T47D (cell line): ENCODE measurements around the gene KIF13A.
A peak's percentile ranks its signal among the peaks of the same experiment; 100 is the strongest.
"Not testable (repeated sequence)": the region's sequence is repeated elsewhere in the genome, so short reads cannot be mapped to it uniquely, and the experiment has no call there.

Source experiments
- DNase-seq, 2 experiments: peaks; one replicate each; pipeline versions ENCODE4 v3.0.0 to v3.0.0-alpha.2; 2011 to 2012; ENCODE audit warnings: low read depth in 1 of 2, low spot score in 1 of 2
- JUND ChIP-seq: IDR thresholded peaks from 2 replicates; pipeline ENCODE4 v1.6.1; 2012; ENCODE audit warnings: low read depth
- in situ Hi-C: cut with HindIII; loops from 2 replicates; pipeline ENCODE4 v1.10.0; 2016; ENCODE audit warnings: low sequenced_read_pairs, low pct_unique_long_range_greater_than_20kb

KIF13A gene

DNA sequence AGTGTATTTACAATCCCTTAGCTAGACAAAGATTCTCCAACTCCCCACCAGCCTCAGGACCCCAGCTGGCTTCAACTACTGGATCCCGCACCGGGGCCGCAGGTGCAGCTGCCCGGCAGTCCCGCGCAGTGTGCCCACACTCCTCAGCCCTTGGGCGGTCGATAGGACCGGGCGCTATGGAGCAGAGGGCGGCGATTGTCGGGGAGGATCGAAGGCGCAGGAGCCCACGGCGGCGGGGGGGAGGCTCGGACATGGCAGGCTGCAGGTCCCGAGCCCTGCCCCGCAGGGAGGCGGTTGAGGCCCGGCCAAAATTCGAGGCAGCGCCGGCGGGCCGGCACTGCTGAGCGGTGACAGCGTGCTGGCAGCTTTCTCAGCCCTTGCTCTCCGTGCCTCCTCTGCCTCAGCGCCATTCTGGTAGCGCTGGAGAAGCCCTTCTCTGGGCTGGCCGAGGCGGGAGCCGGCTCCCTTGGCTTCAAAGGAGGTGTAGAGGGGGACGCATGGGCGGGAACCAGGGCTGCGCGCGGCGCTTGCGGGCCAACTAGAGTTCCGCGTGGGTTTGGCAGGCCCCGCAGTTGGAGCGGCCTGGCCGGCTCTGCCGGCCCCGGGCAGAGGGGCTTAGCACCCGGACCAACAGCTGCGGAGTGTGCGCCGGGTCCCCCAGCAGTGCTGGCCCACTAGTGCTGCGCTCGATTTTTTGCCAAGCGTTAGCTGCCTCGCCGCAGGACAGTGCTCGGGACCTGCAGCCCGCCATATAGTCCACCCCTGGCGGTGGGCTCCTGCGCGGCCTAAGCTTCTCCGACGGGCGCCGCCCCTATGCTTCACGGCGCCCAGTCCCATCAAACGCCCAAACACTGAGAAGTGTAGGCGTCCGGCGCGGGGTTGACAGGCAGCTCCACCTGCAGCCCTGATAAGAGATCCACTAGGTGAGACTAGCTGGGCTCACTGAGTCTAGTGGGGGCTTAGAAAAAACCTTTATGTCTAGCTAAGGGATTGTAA, 32.4 kb upstream of the KIF13A start:
- TF ChIP-seq JUND, result no peak
- in situ Hi-C loops, result no loop called here
- DNase-seq, result no peak

DNA sequence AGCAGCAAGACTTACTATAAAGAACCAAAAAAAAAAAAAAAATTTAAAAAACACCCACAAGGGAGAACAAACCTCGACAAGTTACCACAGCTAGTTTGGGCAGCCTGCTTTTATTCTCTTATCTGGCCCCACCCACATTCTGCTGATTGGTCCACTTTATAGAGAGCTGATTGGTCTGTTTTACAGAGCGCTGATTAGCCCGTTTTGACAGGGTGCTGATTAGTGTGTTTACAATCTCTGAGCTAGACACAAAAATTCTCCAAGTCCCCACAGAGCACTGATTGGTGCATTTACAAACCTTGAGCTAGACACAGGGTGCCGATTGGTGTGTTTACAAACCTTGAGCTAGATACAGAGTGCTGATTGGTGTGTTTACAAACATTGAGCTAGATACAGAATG, 31.7 kb upstream of the KIF13A start:
- in situ Hi-C loops, DNase-seq: not testable (repeated sequence)

GRCh38 chr6:18016698-18017097, 29.3 kb upstream of the KIF13A start:
- in situ Hi-C loops, result no loop called here
- no peak for DNase-seq
- no peak for TF ChIP-seq JUND

DNA sequence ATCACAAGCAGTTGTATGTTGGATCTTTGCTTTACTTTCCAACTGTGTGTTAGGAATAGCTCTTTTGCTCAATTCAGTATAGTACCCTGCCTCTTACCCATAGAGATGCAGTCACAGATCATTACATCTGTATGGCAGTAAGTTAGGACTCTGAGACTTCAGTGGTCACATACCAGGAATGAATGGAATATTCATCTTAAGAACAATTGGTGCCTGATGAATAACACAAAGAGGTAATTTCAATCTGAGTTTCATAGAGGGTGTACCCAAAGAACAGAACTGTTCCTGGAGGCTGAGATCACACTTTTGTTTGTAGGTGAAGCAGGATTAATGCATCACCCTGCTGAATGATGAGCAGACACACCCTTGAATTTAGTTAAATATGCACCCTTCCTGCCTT, 28.7 kb upstream of the KIF13A start:
- no peak for DNase-seq
- no peak for TF ChIP-seq JUND
- in situ Hi-C loops, result no loop called here

DNA sequence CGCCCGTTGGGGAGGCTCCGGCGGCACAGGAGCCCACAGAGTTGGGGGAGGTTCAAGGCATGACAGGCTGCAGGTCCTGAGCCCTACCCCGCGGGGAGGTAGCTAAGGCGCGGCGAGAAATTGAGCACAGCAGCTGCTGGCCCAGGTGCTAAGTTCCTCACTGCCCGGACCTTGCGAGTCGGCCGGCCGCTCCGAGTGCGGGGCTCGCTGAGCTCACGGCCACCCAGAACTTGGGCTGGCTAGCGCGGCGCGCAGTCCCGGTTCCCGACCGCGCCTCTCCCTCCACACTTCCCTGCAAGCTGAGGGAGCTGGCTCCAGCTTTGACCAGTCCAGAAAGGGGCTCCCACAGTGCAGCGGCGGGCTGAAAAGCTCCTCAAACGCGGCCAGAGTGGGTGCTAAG, 23.9 kb upstream of the KIF13A start:
- TF ChIP-seq JUND, result no peak
- in situ Hi-C loops, result no loop called here
- no peak for DNase-seq

DNA sequence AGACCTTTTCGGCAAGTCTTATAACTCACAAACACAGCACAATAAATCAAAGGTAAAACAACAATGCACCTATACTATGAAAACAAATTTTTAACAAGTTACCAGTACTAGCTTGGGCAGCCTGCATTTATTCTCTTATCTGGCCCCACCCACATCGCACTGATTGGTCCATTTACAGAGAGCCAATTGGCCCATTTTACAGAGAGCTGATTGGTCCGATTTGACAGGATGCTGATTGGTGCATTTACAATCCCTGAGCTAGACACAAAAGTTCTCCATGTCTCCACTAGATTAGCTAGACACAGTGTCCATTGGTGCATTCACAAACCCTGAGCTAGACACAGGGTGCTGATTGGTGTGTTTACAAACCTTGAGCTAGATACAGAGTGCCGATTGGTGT, 23.1 kb upstream of the KIF13A start:
- DNase-seq, in situ Hi-C loops: not testable (repeated sequence)

DNA sequence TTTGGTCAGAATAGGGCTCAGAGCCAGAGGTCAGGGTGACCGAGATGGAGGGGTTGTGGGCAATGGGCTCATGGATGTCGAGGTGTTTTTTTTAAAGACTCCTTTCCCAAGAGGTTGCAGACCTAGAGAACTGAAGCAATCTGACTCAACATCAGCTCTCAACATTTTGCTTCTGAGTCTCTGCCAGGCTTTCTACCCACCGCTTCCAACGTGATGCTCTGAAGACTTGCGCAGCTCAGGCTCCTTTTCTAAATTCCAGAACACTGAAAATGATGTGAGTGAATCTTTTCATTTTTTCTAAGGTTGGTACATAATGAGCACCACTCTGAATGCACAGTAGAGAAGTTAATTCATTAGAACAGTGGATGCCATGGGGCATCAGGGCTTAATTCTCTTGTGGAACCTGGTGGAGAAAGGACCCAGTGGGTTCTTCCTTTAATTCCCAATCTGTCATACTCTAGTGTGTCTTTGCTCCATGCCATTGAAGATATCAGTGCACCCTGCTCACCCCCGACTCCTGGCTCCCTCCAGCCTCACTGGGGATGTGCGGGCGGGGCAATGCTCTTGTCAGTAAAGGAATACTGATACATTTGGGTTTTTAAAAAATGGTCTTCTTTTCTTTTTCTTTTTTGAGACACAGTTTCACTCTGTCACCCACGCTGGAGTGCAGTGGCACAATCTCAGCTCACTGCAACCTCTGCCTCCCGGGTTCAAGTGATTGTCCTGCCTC, 17.0 kb upstream of the KIF13A start:
- in situ Hi-C loops, result no loop called here
- no peak for TF ChIP-seq JUND
- DNase-seq, result no peak

DNA sequence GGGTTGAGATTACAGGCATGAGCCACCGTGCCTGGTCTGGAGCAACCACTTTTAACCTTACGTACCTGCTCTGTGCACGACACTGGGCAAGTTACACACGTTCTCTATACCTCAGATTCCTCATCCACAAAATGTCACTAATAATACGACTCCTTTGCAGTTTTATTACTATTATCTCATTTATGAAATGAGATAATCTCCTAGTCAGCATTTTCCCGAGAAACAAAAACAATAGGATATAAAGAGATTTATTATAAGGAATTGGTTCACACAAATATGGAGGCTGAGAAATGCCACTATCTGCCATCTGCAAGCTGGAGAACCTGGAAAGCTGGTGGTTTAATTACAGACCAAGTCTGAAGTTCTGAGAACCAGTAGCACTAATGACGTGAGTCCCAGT, 12.0 kb upstream of the KIF13A start:
- no peak for DNase-seq
- no peak for TF ChIP-seq JUND

GRCh38 chr6:17998442-17998841, 11.0 kb upstream of the KIF13A start:
- in situ Hi-C loops, result no loop called here
- TF ChIP-seq JUND, result no peak
- peak in 1 of 2 experiments; percentile 69 for DNase-seq

More for the DNA sequence above, 12.0 kb upstream of the KIF13A start:
- in situ Hi-C loops, result no loop called here

DNA sequence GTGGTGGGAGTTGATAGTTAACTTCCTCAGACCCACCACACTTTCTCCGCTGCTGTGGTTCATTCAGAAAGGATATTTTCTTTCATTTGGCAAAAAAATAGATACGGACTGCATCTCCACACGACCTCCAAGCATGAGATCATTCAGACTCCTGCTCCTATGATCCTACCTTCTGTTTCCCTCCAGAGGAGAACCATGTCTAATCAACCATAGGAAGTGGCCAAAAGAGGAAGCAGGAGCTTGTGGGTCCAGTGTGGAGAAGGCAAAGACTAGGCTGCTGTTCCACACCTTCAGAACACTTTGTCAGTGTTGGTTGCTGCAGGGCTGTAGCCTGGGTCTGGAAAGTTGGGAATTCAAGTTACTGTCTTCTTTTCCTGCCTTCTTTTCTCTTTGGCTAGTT, 10.6 kb upstream of the KIF13A start:
- in situ Hi-C loops, result no loop called here
- no peak for DNase-seq
- TF ChIP-seq JUND, result no peak

DNA sequence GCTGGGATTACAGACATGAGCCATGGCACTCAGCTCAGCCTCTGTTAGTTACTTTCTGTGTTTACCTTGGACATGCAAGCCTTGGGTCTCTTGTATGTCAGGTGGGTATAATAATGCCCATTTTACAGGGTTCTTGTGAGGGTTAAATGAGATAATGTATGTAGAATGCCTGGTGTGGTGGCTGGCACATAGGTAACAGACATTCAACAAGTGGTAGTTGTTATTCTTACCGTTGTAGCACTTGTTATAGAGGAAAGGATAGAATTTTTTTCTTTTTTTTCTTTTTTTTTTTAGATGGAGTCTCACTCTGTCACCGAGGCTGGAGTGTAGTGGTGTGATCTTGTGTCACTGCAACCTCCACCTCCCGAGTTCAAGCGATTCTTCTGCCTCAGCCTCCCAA, 8.0 kb upstream of the KIF13A start:
- TF ChIP-seq JUND, result no peak
- DNase-seq, result no peak
- in situ Hi-C loops, result no loop called here

GRCh38 chr6:17994019-17994418, 6.6 kb upstream of the KIF13A start:
- no peak for TF ChIP-seq JUND
- no peak for DNase-seq
- in situ Hi-C loops, result no loop called here

DNA sequence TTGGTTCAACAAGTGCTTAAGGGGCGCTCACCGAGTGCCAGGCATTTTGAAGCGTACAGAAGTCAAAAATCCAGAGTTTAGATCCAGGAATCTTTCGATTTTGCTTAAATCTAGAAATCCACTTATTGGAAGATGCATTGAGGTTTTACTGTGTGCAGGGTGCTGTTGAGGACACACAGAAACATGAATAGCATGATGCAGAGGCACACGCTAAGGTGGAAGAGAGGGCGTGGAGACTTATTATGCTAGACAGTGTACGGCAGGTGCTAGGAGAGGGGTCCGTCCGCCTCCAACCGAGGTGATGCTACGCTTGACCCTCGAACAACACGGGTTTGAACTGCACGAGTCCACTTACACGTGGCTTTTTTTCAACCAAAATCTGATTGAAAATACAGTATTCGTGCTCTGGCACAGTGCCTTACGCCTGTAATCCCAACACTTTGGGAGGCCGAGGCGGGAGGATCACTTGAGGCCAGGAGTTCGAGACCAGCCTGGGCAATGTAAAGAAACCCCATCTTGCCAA, 1.0 kb upstream of the KIF13A start:
- DNase-seq, result no peak
- no peak for TF ChIP-seq JUND
- in situ Hi-C loops, result no loop called here
